Breast epithelium (tissue), 3 donors: ENCODE results near the gene THBS2.

Experiments used
- CTCF ChIP-seq, 3 donors: fragments of 450-650 bp; IDR thresholded peaks; one replicate each; pipeline ENCODE4 v1.5.1; 2016 to 2017; ENCODE audit warnings: antibody characterized with exemption in 3 of 3, mild to moderate bottlenecking in 3 of 3, moderate library complexity in 3 of 3
- POLR2A ChIP-seq: fragments of 450-650 bp; IDR thresholded peaks from one replicate; pipeline ENCODE4 v1.6.1; 2016; ENCODE audit warnings: antibody characterized with exemption, mild to moderate bottlenecking, moderate library complexity
- POLR2AphosphoS5 ChIP-seq, 3 donors: sonication (generic); formaldehyde crosslinking; IDR thresholded peaks; one replicate each; pipeline ENCODE4 v1.6.1; 2017; ENCODE audit warnings: antibody characterized with exemption in 3 of 3

DNA sequence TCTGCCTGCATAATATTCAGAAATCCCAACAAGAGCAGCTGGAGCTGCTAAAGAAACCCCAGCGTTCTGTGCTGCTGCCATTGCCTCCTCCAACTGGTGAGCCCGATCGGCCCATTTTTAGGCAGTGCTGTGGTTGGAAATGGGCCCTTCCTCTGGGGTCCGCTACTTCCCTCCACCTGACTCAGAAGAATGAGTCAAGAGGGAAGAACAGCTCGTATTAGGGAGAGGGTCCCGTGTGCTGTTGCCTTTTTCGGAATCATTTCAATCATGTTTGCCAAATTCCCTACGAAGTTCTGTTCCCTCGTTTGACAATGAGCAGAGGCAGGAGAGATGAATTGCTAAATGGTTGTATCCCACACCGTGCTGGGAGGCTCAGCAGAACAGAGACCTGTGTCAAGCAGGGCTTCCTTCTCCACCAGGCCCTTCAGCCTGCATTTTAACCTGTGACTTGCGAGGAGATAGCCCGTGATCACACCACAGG lies 38.4 kb downstream of the THBS2 start:
- no peak for TF ChIP-seq POLR2A
- no peak for TF ChIP-seq CTCF (IDR thresholded peaks at IDR 0.05)
- TF ChIP-seq POLR2AphosphoS5 (IDR thresholded peaks at IDR 0.05): no peak
